SK-N-SH treated with all-trans-retinoic acid at 6 μM for 48 hours (cell line): ENCODE measurements around the gene KRTAP22-2.

Source experiments
- ATAC-seq: fragments of 200-7000 bp; cut with Tn5 transposase; 3 replicates; pipeline ENCODE4 v1.9.1; 2020; ENCODE audit warnings: mild to moderate bottlenecking, moderate library complexity
- ARNTL ChIP-seq: fragments of 450-650 bp; formaldehyde crosslinking; IDR thresholded peaks from 2 replicates; pipeline ENCODE4 v1.5.0; 2020; ENCODE audit warnings: low read depth, mild to moderate bottlenecking, moderate library complexity, borderline replicate concordance
- BACH2 ChIP-seq: fragments of 250-450 bp; sonication (Bioruptor Pico); IDR thresholded peaks from 2 replicates; pipeline ENCODE4 v1.9.0; 2021; ENCODE audit warnings: mild to moderate bottlenecking, borderline replicate concordance
- CSDC2 ChIP-seq: fragments of 250-450 bp; sonication (Bioruptor Pico); IDR thresholded peaks from 2 replicates; pipeline ENCODE4 v1.5.0; 2020; ENCODE audit warnings: mild to moderate bottlenecking, moderate library complexity
- ESRRG ChIP-seq: fragments of 250-450 bp; sonication (Bioruptor Pico); IDR thresholded peaks from 2 replicates; pipeline ENCODE4 v1.6.1; 2021; ENCODE audit warnings: mild to moderate bottlenecking
- GLIS3 ChIP-seq: fragments of 250-450 bp; sonication (Bioruptor Pico); IDR thresholded peaks from 2 replicates; pipeline ENCODE4 v1.5.0; 2020; ENCODE audit warnings: mild to moderate bottlenecking, moderate library complexity
- ISL1 ChIP-seq: fragments of 250-450 bp; sonication (Bioruptor Pico); IDR thresholded peaks from 2 replicates; pipeline ENCODE4 v2.1.2; 2022; ENCODE audit warnings: mild to moderate bottlenecking, moderate library complexity
- OSR1 ChIP-seq: fragments of 250-450 bp; sonication (Bioruptor Pico); IDR thresholded peaks from 2 replicates; pipeline ENCODE4 v1.8.0; 2022; ENCODE audit warnings: moderate library complexity, mild to moderate bottlenecking, inconsistent platforms
- PPARA ChIP-seq: fragments of 250-450 bp; sonication (Bioruptor Pico); IDR thresholded peaks from 2 replicates; pipeline ENCODE4 v1.5.0; 2020; ENCODE audit warnings: mild to moderate bottlenecking, borderline replicate concordance
- RARB ChIP-seq: fragments of 250-450 bp; sonication (Bioruptor Pico); IDR thresholded peaks from 2 replicates; pipeline ENCODE4 v1.8.0; 2021; ENCODE audit warnings: mild to moderate bottlenecking, moderate library complexity
- SNAI2 ChIP-seq: fragments of 250-450 bp; sonication (Bioruptor Pico); IDR thresholded peaks from 2 replicates; pipeline ENCODE4 v1.5.0; 2020; ENCODE audit warnings: mild to moderate bottlenecking, moderate library complexity
- TOX ChIP-seq: fragments of 250-450 bp; sonication (Bioruptor Pico); IDR thresholded peaks from 2 replicates; pipeline ENCODE4 v1.8.0; 2021; ENCODE audit warnings: mild to moderate bottlenecking, moderate library complexity, borderline replicate concordance
- ZC3H10 ChIP-seq: fragments of 250-450 bp; sonication (Bioruptor Pico); IDR thresholded peaks from 2 replicates; pipeline ENCODE4 v1.5.1; 2021; ENCODE audit warnings: mild to moderate bottlenecking, moderate library complexity
- ZFP3 ChIP-seq: fragments of 250-450 bp; sonication (Bioruptor Pico); IDR thresholded peaks from 2 replicates; pipeline ENCODE4 v1.5.0; 2020; ENCODE audit warnings: mild to moderate bottlenecking, moderate library complexity
- ZFP30 ChIP-seq: fragments of 450-650 bp; formaldehyde crosslinking; IDR thresholded peaks from 2 replicates; pipeline ENCODE4 v1.5.0; 2022; ENCODE audit warnings: mild to moderate bottlenecking, moderate library complexity
- ZNF565 ChIP-seq: fragments of 450-650 bp; formaldehyde crosslinking; conservative IDR thresholded peaks from 2 replicates; pipeline ENCODE4 v1.5.0; 2020; ENCODE audit warnings: low read depth, mild to moderate bottlenecking, moderate library complexity
- ZNF70 ChIP-seq: fragments of 450-650 bp; formaldehyde crosslinking; IDR thresholded peaks from 2 replicates; pipeline ENCODE4 v1.5.0; 2020; ENCODE audit warnings: mild to moderate bottlenecking, moderate library complexity
- ZNF8 ChIP-seq: fragments of 450-650 bp; formaldehyde crosslinking; IDR thresholded peaks from 2 replicates; pipeline ENCODE4 v1.5.0; 2020; ENCODE audit warnings: mild to moderate bottlenecking, moderate library complexity
- TF ChIP-seq, protein P1 (sequence below): fragments of 250-450 bp; sonication (Bioruptor Pico); IDR thresholded peaks from 2 replicates; pipeline ENCODE4 v1.5.1; 2021; ENCODE audit warnings: mild to moderate bottlenecking, moderate library complexity
- TF ChIP-seq, protein P2 (sequence below): fragments of 250-450 bp; sonication (Bioruptor Pico); IDR thresholded peaks from 2 replicates; pipeline ENCODE4 v1.8.0; 2020; ENCODE audit warnings: mild to moderate bottlenecking, moderate library complexity, borderline replicate concordance
- TF ChIP-seq, protein P3 (sequence below): fragments of 250-450 bp; sonication (Bioruptor Pico); IDR thresholded peaks from 2 replicates; pipeline ENCODE4 v1.5.0; 2020; ENCODE audit warnings: mild to moderate bottlenecking, moderate library complexity
- TF ChIP-seq, protein P4 (sequence below): fragments of 250-450 bp; sonication (Bioruptor Pico); IDR thresholded peaks from 2 replicates; pipeline ENCODE4 v1.5.1; 2020; ENCODE audit warnings: low read depth, mild to moderate bottlenecking, moderate library complexity

Gene KRTAP22-2

DNA sequence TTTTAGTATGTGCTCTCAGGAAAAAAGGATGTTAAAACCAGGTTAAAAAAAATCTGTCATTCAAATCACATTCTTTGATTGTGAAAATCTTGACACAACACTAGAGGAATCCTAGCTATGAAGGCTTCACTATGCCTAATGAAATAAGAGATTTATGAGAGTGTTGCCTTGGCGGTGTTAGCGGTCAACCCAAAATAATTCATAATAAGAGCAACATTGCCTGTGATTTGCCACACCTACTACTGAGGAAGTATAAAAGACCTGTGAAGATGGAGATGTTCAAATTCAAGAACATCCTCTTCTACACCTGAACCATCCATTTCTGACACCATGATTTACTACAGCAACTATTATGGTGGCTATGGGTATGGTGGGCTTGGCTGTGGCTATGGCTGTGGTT, 25.9 kb upstream of the KRTAP22-2 start, which contains the start of gene KRTAP20-1:
TSS of gene KRTAP20-1 (plus strand) at position 301 of the 400 bp plus-strand sequence. CDS start at position 331, 30 bp downstream.
- TF ChIP-seq ZC3H10 = no peak
- no peak for TF ChIP-seq BACH2 (CRISPR knock-in tag)
- TF ChIP-seq ESRRG (CRISPR knock-in tag) = no peak
- TF ChIP-seq ISL1 (CRISPR knock-in tag) = no peak
- no peak for TF ChIP-seq PPARA (CRISPR knock-in tag)
- no peak for TF ChIP-seq ZNF8 (CRISPR knock-in tag)
- TF ChIP-seq, protein P1, sequence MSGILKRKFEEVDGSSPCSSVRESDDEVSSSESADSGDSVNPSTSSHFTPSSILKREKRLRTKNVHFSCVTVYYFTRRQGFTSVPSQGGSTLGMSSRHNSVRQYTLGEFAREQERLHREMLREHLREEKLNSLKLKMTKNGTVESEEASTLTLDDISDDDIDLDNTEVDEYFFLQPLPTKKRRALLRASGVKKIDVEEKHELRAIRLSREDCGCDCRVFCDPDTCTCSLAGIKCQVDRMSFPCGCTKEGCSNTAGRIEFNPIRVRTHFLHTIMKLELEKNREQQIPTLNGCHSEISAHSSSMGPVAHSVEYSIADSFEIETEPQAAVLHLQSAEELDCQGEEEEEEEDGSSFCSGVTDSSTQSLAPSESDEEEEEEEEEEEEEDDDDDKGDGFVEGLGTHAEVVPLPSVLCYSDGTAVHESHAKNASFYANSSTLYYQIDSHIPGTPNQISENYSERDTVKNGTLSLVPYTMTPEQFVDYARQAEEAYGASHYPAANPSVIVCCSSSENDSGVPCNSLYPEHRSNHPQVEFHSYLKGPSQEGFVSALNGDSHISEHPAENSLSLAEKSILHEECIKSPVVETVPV (CRISPR knock-in tag) = no peak
- TF ChIP-seq, protein P2, sequence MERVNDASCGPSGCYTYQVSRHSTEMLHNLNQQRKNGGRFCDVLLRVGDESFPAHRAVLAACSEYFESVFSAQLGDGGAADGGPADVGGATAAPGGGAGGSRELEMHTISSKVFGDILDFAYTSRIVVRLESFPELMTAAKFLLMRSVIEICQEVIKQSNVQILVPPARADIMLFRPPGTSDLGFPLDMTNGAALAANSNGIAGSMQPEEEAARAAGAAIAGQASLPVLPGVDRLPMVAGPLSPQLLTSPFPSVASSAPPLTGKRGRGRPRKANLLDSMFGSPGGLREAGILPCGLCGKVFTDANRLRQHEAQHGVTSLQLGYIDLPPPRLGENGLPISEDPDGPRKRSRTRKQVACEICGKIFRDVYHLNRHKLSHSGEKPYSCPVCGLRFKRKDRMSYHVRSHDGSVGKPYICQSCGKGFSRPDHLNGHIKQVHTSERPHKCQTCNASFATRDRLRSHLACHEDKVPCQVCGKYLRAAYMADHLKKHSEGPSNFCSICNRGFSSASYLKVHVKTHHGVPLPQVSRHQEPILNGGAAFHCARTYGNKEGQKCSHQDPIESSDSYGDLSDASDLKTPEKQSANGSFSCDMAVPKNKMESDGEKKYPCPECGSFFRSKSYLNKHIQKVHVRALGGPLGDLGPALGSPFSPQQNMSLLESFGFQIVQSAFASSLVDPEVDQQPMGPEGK (CRISPR knock-in tag) = no peak
- no peak for TF ChIP-seq ZFP3 (CRISPR knock-in tag)
- no peak for TF ChIP-seq TOX (CRISPR knock-in tag)
- ATAC-seq = no peak

DNA sequence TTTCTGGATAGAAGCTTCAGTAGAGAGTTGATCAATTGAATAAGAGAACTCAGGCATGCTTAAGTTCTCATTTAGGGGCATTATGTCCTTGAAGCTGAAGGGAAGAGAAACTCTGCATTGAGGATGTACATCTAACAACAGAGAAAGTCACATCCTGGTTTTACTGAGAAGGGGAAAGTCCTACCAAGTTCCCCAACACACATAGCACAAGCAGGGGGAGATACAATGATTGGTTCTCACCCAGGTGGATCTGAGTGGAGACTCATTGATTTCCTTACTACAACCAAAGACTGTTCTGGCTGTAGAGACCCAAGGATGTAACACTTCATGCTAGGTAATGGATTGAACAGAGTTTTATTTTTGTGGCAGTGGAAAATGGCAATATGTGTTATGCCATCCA, 25.0 kb upstream of the KRTAP22-2 start:
- TF ChIP-seq ZNF8 (CRISPR knock-in tag) (no peak), RARB (CRISPR knock-in tag) (no peak), ARNTL (CRISPR knock-in tag) (no peak), PPARA (CRISPR knock-in tag) (no peak), ZFP30 (CRISPR knock-in tag) (no peak), TOX (CRISPR knock-in tag) (no peak), ZC3H10 (no peak), ESRRG (CRISPR knock-in tag) (no peak), BACH2 (CRISPR knock-in tag) (no peak)
- TF ChIP-seq, protein P1 (CRISPR knock-in tag) = no peak
- TF ChIP-seq, protein P3, sequence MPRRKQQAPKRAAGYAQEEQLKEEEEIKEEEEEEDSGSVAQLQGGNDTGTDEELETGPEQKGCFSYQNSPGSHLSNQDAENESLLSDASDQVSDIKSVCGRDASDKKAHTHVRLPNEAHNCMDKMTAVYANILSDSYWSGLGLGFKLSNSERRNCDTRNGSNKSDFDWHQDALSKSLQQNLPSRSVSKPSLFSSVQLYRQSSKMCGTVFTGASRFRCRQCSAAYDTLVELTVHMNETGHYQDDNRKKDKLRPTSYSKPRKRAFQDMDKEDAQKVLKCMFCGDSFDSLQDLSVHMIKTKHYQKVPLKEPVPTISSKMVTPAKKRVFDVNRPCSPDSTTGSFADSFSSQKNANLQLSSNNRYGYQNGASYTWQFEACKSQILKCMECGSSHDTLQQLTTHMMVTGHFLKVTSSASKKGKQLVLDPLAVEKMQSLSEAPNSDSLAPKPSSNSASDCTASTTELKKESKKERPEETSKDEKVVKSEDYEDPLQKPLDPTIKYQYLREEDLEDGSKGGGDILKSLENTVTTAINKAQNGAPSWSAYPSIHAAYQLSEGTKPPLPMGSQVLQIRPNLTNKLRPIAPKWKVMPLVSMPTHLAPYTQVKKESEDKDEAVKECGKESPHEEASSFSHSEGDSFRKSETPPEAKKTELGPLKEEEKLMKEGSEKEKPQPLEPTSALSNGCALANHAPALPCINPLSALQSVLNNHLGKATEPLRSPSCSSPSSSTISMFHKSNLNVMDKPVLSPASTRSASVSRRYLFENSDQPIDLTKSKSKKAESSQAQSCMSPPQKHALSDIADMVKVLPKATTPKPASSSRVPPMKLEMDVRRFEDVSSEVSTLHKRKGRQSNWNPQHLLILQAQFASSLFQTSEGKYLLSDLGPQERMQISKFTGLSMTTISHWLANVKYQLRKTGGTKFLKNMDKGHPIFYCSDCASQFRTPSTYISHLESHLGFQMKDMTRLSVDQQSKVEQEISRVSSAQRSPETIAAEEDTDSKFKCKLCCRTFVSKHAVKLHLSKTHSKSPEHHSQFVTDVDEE = no peak

DNA sequence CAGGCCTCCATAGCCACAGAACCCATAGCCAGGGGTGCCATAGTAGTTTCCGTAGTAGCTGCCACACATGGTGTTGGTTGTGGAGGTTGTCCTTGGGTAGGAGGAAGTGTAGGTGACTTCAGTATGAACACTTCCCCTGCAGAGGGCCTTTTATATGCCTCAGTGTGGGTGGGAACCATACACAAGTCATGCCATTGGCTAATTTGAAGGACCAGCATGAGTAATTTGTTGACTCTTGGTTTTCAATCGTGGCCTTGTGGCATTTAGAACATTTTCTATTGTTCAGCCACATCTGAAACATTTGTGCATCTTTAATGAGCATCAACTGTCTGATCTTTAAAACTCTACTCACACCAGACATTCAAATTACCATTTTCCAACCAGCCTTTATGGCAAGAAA, 23.6 kb upstream of the KRTAP22-2 start, which contains the start of gene KRTAP6-1:
TSS of gene KRTAP6-1 (minus strand) at position 95 of the 400 bp plus-strand sequence. CDS start at position 69, 26 bp downstream.
- TF ChIP-seq BACH2 (CRISPR knock-in tag) = no peak
- TF ChIP-seq ZFP30 (CRISPR knock-in tag) = no peak
- no peak for TF ChIP-seq ZNF565
- TF ChIP-seq, protein P3 = no peak
- no peak for TF ChIP-seq SNAI2 (CRISPR knock-in tag)
- no peak for TF ChIP-seq TOX (CRISPR knock-in tag)
- no peak for TF ChIP-seq OSR1 (CRISPR knock-in tag)
- TF ChIP-seq ZC3H10 = no peak
- no peak for TF ChIP-seq ZFP3 (CRISPR knock-in tag)
- TF ChIP-seq CSDC2 (CRISPR knock-in tag) = no peak
- TF ChIP-seq, protein P2 (CRISPR knock-in tag) = no peak
- no peak for TF ChIP-seq ZNF70 (CRISPR knock-in tag)
- no peak for TF ChIP-seq ISL1 (CRISPR knock-in tag)
- TF ChIP-seq ZNF8 (CRISPR knock-in tag) = no peak
- no peak for TF ChIP-seq ESRRG (CRISPR knock-in tag)
- TF ChIP-seq GLIS3 (CRISPR knock-in tag) = no peak
- TF ChIP-seq RARB (CRISPR knock-in tag) = no peak
- no peak for TF ChIP-seq PPARA (CRISPR knock-in tag)
- TF ChIP-seq, protein P4, sequence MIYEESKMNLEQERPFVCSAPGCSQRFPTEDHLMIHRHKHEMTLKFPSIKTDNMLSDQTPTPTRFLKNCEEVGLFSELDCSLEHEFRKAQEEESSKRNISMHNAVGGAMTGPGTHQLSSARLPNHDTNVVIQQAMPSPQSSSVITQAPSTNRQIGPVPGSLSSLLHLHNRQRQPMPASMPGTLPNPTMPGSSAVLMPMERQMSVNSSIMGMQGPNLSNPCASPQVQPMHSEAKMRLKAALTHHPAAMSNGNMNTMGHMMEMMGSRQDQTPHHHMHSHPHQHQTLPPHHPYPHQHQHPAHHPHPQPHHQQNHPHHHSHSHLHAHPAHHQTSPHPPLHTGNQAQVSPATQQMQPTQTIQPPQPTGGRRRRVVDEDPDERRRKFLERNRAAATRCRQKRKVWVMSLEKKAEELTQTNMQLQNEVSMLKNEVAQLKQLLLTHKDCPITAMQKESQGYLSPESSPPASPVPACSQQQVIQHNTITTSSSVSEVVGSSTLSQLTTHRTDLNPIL = no peak
- ATAC-seq = no peak

More for the DNA sequence above, 25.0 kb upstream of the KRTAP22-2 start:
- ATAC-seq = no peak
